ENCODE data around the gene SLC39A8. TPM values are rescaled to one million over a fixed set of nuclear protein-coding genes. Genes with fewer than 3 reads are reported as not detected.
"Not testable (repeated sequence)": the region's sequence is repeated elsewhere in the genome, so short reads cannot be mapped to it uniquely, and the experiment has no call there.

Gene SLC39A8
- total RNA-seq, 1 experiment from 2014 or later = 658 TPM

- DNase-seq (ENCODE audit: extremely low read depth, low read depth) = no peak
Measured at GRCh38 chr4:102305666-102306065, 39.6 kb downstream of the SLC39A8 start.

GRCh38 chr4:102302762-102303161 lies 42.5 kb downstream of the SLC39A8 start:
- no peak for DNase-seq (ENCODE audit: extremely low read depth, low read depth)

GRCh38 chr4:102301167-102301566 lies 44.1 kb downstream of the SLC39A8 start:
- no peak for DNase-seq (ENCODE audit: extremely low read depth, low read depth)

- peak; percentile 38 for DNase-seq (ENCODE audit: extremely low read depth, low read depth)
Measured at GRCh38 chr4:102299354-102300107, 45.8 kb downstream of the SLC39A8 start.

GRCh38 chr4:102298716-102299115 lies 46.6 kb downstream of the SLC39A8 start:
- no peak for DNase-seq (ENCODE audit: extremely low read depth, low read depth)

GRCh38 chr4:102295153-102295862 lies 50.0 kb downstream of the SLC39A8 start:
- DNase-seq (ENCODE audit: extremely low read depth, low read depth) = no peak

GRCh38 chr4:102288497-102288896 lies 56.8 kb downstream of the SLC39A8 start:
- no peak for DNase-seq (ENCODE audit: extremely low read depth, low read depth)

- no peak for DNase-seq (ENCODE audit: extremely low read depth, low read depth)
Measured at GRCh38 chr4:102285831-102286230, 59.5 kb downstream of the SLC39A8 start.

- DNase-seq (ENCODE audit: extremely low read depth, low read depth) = no peak
Measured at GRCh38 chr4:102281171-102281839, 64.0 kb downstream of the SLC39A8 start.

- not testable (repeated sequence) for DNase-seq (ENCODE audit: extremely low read depth, low read depth)
Measured at GRCh38 chr4:102273317-102273716, 72.0 kb downstream of the SLC39A8 start.

GRCh38 chr4:102272318-102272717 lies 73.0 kb downstream of the SLC39A8 start:
- no peak for DNase-seq (ENCODE audit: extremely low read depth, low read depth)

- no peak for DNase-seq (ENCODE audit: extremely low read depth, low read depth)
Measured at GRCh38 chr4:102268355-102268754, 76.9 kb downstream of the SLC39A8 start.

- peak; percentile 31 for DNase-seq (ENCODE audit: extremely low read depth, low read depth)
Measured at GRCh38 chr4:102263024-102263787, 82.1 kb downstream of the SLC39A8 start.

- DNase-seq (ENCODE audit: extremely low read depth, low read depth) = no peak
Measured at GRCh38 chr4:102259702-102260101, 85.6 kb downstream of the SLC39A8 start.

GRCh38 chr4:102259081-102259480 lies 86.2 kb downstream of the SLC39A8 start:
- no peak for DNase-seq (ENCODE audit: extremely low read depth, low read depth)

GRCh38 chr4:102256321-102256720 lies 89.0 kb downstream of the SLC39A8 start:
- no peak for DNase-seq (ENCODE audit: extremely low read depth, low read depth)

- DNase-seq (ENCODE audit: extremely low read depth, low read depth) = no peak
Measured at GRCh38 chr4:102253860-102254259, 91.4 kb downstream of the SLC39A8 start.

- no peak for DNase-seq (ENCODE audit: extremely low read depth, low read depth)
Measured at GRCh38 chr4:102252171-102252570, 93.1 kb downstream of the SLC39A8 start.

- no peak for DNase-seq (ENCODE audit: extremely low read depth, low read depth)
Measured at GRCh38 chr4:102250341-102250740, 94.9 kb downstream of the SLC39A8 start.

GRCh38 chr4:102247041-102247440 lies 98.2 kb downstream of the SLC39A8 start:
- DNase-seq (ENCODE audit: extremely low read depth, low read depth) = no peak

- no peak for DNase-seq (ENCODE audit: extremely low read depth, low read depth)
Measured at GRCh38 chr4:102246416-102246815, 98.9 kb downstream of the SLC39A8 start.

Data from NCI-H460 (cell line).